Fibroblast of skin of left biceps (primary cell): ENCODE data around the gene PHF20.
"Not testable (repeated sequence)": the region's sequence is repeated elsewhere in the genome, so short reads cannot be mapped to it uniquely, and the experiment has no call there.

Experiments
- DNase-seq, 2 experiments: peaks; one replicate each; pipeline ENCODE4 v3.0.0-alpha.2; 2013; ENCODE audit warnings: low read depth in 2 of 2

PHF20 gene

DNA sequence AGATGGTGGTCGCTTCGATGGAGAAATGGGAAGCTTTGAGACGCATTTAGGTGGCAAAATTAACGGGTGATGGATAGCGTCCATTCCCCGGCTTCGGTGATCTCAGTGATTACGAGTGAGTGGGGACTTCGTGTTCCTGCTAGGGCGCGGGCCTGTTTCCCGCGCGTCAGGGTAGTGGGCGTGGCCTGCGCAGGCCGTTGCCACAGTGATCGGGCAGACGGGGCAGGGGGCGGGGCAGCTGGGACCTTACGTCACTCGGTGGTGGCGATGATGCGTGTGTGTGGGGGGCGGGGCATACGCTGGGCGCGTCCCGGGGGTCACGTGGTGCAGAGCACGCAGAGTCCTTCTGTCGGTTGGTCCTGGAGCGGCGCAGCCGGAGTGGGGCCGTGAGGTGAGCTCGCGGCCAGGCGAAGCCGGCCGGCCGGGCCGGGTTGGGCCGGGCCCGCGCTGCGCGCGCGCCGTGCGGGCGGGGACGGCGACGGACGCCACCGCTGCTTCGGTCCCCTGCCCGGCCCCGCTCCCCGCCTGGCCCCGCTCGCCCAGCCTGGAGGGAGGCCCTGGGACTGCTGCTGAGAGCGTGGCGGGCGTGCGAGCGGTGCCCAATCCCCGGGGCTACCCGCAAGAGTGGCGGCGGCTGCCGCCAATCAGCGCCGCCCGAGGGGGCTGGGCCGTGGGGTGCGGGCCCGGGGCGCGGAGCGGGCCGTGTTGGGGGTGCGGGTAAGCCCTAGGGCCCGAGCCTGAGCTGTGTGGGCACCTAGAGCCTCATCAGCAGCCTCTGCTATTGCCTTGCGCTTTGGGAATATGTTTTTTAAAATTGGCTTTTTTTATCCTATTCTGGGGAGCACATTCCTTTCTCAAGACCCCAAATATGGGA lies at the start of gene PHF20:
Gene PHF20, plus strand, starts transcription at position 327 of the 874 bp plus-strand sequence. CDS start 29,508 bp downstream, outside the sequence.
- DNase-seq: peak; percentile 88 to 90

- DNase-seq: not testable (repeated sequence)
Measured at GRCh38 chr20:35723275-35723639, 48.6 kb upstream of the PHF20 start.

- DNase-seq: not testable (repeated sequence)
Measured at GRCh38 chr20:35723652-35724320, 48.0 kb upstream of the PHF20 start.

DNA sequence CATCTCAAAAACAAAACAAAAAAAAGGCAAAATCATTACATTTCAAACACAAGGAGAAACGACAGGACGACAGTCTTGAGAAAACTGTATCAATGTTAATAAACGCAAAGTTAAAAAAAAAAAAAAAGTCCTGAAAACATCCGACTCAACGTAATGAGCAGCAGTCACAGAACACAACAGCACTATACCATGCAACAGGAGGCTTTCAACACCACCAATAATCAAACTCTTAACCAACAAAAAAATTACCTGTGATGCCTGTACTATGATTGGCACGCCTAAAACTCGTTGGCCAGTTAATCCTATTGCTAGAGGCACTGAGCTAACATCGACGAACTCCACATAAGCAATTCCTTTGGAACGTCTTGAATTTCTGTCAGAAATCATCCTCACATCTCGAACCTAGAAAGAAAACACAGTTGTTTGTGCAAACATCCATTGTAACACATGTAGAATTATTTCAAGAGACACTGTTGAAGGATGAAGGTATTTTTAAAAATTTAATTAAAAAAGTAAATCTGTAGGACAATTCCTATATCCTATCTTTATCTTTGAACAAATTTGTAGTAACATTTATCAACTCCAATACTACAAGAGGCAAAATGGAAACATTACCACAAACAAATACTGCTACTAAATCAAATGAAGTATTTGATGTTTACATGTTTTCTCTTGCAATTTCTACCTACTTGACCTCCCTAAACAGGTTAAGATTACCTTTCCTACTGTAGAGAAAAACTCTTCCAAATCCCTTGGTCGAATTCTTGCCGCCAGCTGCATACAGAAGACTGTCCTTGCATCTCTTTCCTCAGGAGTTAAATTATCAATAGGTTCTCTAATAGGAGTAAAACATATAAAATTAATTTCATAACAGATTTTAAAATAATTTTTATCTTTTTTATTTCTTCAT lies 47.2 kb upstream of the PHF20 start:
- no peak for DNase-seq

GRCh38 chr20:35726842-35727711 lies 44.7 kb upstream of the PHF20 start:
- DNase-seq: no peak

DNA sequence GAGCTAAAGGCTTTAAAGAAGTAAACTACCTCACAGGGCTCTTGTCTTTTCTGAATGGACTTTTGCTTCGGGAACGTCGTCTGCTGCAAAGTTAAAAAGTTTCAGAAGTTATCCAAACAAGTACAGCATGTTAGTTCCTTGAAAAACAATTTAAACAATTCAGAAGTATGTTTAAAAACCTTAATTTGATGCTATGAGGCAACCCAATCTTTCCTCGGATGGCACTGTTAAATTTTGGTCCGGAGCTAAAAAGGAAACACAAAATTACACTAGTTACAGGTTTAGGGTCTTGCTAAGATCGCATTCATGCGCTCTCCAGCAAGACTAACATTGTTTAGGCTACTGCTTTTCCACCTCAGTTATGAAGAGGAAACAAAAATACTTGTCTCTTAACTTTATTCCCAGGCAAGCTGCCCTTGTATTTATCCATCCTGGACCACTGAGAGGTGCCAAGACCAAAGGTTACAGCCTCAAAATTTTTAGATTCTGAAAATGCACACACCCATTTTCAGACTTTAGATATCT lies 42.5 kb upstream of the PHF20 start:
- DNase-seq: no peak

DNA sequence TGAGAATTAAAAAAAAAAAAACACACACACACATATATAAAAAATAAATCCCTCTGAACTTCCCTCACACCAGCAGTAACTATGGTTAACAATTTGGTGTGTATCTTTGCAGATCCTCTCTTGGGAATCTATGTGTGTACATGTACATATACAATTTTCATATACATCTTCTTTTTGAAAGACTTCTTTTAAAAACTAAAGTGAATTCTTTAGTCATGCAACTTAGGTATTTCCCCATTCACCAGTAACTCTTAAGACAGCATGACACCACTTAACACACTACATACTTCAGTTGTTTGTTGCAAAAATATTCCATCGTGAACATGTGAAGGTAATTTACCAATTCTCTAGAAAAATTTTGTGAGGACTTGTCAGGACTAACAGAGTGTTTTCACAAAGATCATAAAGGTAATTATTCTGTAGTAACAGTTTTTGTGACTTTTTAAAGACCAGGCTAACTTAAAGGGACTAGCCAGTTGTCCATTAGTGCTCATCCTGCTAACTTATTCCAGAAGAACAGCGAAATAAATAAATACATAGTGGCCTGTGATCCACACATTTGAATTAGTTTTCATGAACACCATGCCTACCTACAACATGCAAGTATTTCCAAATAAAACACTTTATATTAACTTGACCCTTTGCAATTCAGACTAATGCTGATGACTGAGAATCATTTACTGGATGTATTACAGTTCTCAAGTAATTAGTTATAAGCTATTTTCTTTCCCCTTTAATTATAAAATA lies 41.8 kb upstream of the PHF20 start:
- DNase-seq: no peak

DNA sequence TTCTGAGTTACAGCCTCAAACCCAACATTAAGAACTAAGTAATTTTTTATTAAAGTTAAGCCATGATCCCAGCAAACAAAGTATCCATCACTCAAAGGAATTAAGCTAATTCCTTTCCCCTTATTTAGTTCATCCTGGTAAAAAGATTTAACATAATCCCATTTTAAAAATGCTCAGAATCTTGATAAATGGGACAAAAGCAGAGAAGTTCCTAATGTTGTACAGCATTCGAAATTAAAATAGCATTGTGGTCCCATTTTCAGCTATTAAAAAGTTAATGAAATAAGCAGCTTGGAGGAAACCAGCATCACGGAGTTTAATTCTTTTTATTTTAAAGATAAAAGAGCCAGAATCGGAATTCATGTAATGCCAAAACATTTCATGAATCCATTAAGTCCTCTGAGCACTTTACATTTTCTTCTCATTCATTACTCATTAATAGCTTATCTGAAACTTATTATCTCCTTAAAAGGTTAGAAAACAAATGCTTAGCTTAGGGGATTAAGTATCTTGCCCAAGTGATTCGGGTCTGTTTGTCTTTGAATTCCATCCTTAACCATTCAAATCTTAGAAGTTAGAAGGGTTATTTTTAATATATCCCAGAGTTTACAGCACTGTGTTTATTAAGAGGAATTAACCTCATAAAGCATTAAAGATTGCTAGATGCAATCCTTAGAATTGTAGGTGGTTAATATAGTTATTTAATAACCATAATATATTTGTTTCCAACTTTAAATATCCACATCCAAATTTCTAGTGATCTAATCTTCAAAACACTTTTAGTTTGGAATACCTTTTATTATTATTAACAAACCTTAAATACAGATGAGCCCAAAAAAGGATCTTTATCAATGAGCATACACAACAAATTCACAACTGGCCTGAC lies 41.0 kb upstream of the PHF20 start:
- DNase-seq: no peak

- DNase-seq: no peak
Measured at GRCh38 chr20:35731469-35731788, 40.4 kb upstream of the PHF20 start.

- DNase-seq: no peak
Measured at GRCh38 chr20:35731862-35732643, 39.8 kb upstream of the PHF20 start.

DNA sequence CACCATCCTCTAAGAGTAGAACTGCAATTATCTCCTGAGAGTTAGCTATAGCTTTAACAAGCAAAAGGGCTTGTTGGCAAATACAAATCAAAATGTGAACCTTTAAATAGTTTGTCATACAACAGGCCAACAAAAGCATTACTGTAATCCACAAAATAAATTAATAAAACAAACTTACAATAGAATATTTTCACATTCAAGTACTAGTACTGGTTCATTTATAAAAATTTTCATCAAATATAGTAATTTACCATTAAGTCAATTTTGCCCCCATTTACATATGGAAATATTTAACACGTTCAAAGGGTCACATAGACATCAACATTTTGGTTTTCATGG lies 39.2 kb upstream of the PHF20 start:
- DNase-seq: no peak

GRCh38 chr20:35734374-35734773 lies 37.4 kb upstream of the PHF20 start:
- no peak for DNase-seq

DNA sequence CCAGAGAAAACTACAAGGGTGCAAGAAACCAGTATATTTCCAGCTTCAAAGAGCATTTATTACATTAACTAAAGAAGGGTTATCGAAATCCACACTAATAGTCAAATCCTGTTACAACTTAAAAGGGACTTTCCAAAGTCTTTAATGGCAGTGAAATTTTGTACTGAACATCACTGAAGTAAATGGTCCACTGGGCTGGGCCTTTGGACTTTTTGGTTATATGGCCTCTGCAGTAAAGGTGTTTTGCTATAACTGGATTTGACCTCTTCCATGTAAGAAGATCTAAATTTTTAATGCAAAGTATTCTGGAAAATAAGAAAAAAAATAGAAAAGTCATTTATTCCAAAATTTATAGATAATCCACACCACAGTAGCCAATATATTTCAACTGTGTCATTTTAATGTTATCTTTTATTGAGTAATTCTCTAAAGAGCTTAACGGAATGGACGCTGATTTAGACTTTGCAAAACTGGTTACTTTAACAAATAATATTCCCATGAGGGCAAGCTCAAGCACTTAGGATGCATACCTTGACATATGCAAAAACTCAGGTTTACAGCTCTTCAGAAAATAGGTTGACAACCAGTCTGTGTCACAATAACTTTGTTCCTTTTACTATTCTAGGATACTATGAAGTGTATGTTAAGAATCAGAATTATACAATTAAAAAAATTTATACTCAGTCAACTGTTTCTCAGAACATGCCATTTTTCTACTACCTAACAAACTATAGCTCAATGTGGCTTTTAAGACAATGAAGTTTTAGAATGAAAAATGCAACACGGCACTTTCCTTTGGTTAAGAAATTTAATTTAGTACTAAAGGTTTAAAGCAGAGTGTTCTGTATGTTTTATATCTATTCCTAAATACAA lies 36.8 kb upstream of the PHF20 start:
- DNase-seq: no peak

DNA sequence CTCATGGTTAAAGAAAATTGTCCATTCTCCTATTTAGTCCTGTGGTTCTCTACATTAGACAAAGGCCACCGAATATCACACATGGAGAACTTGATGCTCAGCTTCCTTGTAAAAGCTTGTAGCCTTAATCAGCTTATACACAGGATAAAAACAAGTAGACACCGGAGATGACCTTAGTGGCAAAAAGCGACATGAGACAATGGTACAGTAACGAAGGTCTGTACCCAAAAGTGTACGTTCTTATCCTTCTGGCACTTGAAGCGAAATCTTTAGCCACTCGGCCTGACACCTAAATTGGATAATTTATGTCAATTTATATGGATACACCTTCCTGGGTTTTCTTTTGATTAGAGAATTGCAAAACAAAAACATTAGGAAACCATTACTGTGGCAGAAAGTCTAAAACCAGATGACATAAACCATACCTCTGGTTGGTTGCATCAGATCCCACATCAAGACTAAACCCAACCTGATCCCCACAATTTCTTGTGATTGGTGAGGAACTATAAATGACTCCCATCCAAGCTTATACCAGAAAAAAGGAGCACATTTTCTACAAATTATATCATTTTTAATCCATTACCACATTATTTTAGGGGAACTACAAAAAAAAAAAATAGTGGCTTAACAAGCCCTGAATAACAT lies 35.9 kb upstream of the PHF20 start:
- DNase-seq: no peak

DNA sequence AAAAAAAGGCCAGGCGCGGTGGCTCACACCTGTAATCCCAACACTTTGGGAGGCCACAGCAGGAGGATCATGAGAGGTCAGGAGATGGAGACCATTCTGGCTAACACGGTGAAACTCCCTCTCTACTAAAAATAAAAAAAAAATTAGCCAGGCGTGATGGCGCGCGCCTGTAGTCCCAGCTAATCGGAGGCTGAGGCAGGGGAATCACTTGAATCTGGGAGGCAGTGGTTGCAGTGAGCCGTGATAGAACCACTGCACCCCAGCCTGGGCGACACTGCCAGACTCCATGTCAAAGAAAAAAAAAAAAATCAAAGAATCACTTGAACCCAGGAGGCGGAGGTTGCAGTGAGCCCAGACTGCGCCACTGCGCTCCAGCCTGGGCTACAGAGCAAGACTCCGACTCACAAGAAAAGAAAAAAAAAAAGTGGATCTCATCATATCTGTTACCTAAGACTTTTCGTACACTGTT lies 33.9 kb upstream of the PHF20 start:
- no peak for DNase-seq

DNA sequence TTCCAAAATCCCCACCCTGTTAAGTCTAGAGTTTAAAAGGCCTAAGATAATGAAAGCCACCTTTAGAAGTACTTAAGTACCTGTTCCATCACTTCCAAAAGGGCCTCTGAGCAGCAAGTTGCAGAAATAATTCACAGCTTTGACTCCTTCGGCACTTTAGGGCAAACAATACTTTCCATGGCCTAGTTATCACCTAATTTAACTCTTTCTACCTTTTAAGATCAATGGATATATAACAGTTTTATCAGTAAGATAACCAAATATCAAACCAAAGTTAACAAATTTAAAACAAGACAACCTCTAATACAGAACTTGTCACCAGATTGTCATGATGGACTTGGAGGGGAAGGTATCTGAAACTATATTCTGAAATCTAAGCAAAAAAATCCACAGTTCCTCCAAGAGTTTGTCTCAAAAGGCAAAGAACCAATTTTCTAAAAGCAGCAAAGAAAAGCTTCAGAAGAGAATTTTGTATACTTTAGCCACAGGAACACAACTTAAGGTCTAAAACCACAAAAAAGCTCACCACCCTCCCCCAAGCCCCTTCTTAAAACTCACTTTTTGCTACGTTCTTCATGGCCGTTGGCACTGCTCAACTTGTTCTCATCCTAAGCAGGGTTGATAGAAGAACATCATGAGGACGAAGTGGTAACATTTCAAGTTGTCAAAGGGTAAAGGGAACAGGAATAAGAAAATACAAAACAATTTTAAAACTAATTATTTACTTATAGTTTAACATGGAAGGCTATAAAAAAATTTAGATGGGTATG lies 33.2 kb upstream of the PHF20 start:
- no peak for DNase-seq
